Lower leg skin (tissue), 4 donors: ENCODE data around the gene CR1L. TPM values are rescaled to one million over a fixed set of nuclear protein-coding genes. Genes with fewer than 3 reads are reported as not detected.
"Not testable (repeated sequence)": the region's sequence is repeated elsewhere in the genome, so short reads cannot be mapped to it uniquely, and the experiment has no call there.

Experiments
- DNase-seq, 2 donors: peaks; one replicate each; pipeline ENCODE4 v3.0.0-alpha.2; 2019; ENCODE audit warnings: low spot score in 2 of 2
- H3K4me3 ChIP-seq: fragments of 200-600 bp; sonication (generic); 2 replicates; pipeline ENCODE4 v1.5.1; 2017; ENCODE audit warnings: mild to moderate bottlenecking, low read depth; ENCODE audit not compliant: poor library complexity, severe bottlenecking
- CTCF ChIP-seq, 3 donors: fragments of 450-650 bp; IDR thresholded peaks; one replicate each; pipeline ENCODE4 v1.5.1; 2016; ENCODE audit warnings: antibody characterized with exemption in 3 of 3, mild to moderate bottlenecking in 3 of 3, moderate library complexity in 2 of 3
- POLR2A ChIP-seq, 2 donors: fragments of 450-650 bp; IDR thresholded peaks; one replicate each; pipeline ENCODE4 v1.6.1; 2016 to 2017; ENCODE audit warnings: antibody characterized with exemption in 2 of 2, mild to moderate bottlenecking in 1 of 2, moderate library complexity in 1 of 2
- WGBS, 2 donors: methylation state at CpG; one replicate each; pipeline ENCODE4 v1.1.5; 2018; 5-methylcytosine and 5-hydroxymethylcytosine counted together
- intact Hi-C: fragments of 100-400 bp; cut with DNase I; formaldehyde crosslinking; loops from one replicate; pipeline ENCODE4 v1.15.0; 2023; ENCODE audit warnings: low total_unique reads
- total RNA-seq, 4 donors: library from RNA; depleted of rRNA; stranded (reverse); fragments of >200 nt; gene quantifications; one replicate each; pipeline ENCODE4 v1.1.0, GENCODE V29; 2016

CR1L gene
- total RNA-seq, 4 donors from 2014 or later = not detected

GRCh38 chr1:207691010-207691409 lies 46.1 kb downstream of the CR1L start:
- H3K4me3 ChIP-seq = no peak overlapping the region
- no peak for DNase-seq
- intact Hi-C loops = no loop called here
- TF ChIP-seq POLR2A (IDR thresholded peaks at IDR 0.05) (no peak), CTCF (IDR thresholded peaks at IDR 0.05) (no peak)

GRCh38 chr1:207691841-207692240 lies 46.9 kb downstream of the CR1L start:
- WGBS, 2 donors = 61% methylated on average over 11 of the region's 11 CpGs
- no peak overlapping the region for H3K4me3 ChIP-seq
- intact Hi-C loops = no loop called here
- DNase-seq = no peak
- TF ChIP-seq CTCF (IDR thresholded peaks at IDR 0.05) (no peak), POLR2A (IDR thresholded peaks at IDR 0.05) (no peak)

GRCh38 chr1:207692291-207692690 lies 47.4 kb downstream of the CR1L start:
- H3K4me3 ChIP-seq, intact Hi-C loops, DNase-seq: not testable (repeated sequence)
- 82 to 85% methylated on average over 7 of the region's 7 CpGs for WGBS, 2 donors

DNA sequence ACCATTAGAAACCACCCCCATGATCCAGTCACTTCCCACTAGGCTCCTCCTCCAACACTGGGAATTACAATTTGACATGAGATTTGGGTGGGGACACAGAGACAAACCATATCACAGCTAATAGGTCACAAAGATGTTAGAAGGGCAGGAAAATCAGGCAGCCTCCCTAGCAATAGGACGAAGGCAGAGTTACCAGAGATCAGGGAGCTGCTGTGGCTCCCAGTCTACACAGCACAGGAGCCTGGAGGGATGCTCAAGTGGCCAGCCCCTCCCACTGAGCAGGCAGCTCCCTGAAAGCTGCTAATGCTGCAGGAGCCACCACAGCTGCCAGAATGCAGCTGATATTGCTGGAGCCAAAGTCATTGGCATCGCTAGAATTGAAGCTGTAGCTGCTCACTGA lies 51.0 kb downstream of the CR1L start:
- WGBS, 2 donors = 54 to 67% methylated on average over 2 of the region's 2 CpGs
- no peak overlapping the region for H3K4me3 ChIP-seq
- intact Hi-C loops = no loop called here
- no peak for DNase-seq
- TF ChIP-seq CTCF (IDR thresholded peaks at IDR 0.05) (no peak), POLR2A (IDR thresholded peaks at IDR 0.05) (no peak)

DNA sequence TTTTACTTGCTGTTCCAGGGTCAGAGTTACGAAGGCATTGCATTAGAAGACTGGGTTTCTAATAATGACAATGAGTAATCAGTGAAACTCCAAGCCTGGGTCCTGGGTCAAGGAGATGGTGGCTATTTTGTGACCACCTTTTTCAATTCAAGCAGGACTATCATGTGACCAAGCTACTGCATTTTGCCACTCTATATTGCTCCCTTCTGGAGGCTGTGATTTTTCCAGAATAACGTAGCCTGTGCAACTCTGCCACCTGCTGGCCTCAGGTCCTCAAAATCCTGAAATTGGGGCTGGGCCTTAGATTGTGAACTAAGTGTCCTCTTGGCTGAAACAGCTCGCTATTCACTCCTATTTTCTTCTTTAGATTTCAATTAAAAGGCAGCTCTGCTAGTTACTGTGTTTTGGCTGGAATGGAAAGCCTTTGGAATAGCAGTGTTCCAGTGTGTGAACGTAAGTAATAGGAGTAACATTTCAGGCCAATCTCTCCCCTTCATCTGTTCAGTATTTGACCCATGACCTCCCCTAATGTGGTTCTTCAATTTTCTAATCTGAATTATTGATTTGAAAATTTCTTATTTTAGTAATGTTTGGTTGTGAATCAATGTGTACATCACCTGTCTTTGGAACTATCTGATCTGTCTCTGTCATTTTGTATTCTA lies 54.0 kb downstream of the CR1L start:
- DNase-seq = peak in 1 of 2 donors; percentile 31
- no peak overlapping the region for H3K4me3 ChIP-seq
- intact Hi-C loops = no loop called here
- WGBS, 2 donors = 50 to 51% methylated on average over 4 of the region's 4 CpGs
- TF ChIP-seq POLR2A (IDR thresholded peaks at IDR 0.05) = no peak
- TF ChIP-seq CTCF (IDR thresholded peaks at IDR 0.05) = no peak

DNA sequence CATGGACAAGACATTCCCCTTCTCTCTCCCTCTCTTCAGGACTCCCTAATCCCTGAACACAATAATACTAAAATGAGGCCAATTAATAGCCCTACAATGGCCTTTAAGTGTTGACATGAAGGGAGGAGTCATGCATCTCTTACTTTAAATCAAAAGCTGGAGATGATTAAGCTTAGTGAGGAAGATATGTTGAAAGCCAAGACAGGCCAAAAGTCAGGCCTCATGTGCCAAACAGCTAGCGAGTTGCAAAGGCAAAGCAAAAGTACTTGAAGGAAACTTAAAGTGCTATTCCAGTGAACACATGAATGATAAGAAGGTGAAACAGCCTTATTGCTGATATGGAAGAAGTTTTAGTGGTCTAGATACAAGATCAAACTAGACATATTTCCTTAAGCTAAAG lies 57.4 kb downstream of the CR1L start:
- DNase-seq = no peak
- TF ChIP-seq POLR2A (IDR thresholded peaks at IDR 0.05) (no peak), CTCF (IDR thresholded peaks at IDR 0.05) (no peak)

More for the DNA sequence above, 57.4 kb downstream of the CR1L start:
- WGBS, 2 donors = 54 to 56% methylated on average over 1 of the region's 1 CpG
- no peak overlapping the region for H3K4me3 ChIP-seq
- intact Hi-C loops = no loop called here
